Ishikawa (cell line): ENCODE measurements around the gene ABCB9.

Source experiments
- CEBPB ChIP-seq: IDR thresholded peaks from 2 replicates; pipeline ENCODE4 v1.6.1; 2012
- CREB1 ChIP-seq: IDR thresholded peaks from 2 replicates; pipeline ENCODE4 v1.6.1; 2012; ENCODE audit warnings: low read depth
- EGR1 ChIP-seq: IDR thresholded peaks from 2 replicates; pipeline ENCODE4 v1.6.1; 2012
- EP300 ChIP-seq: IDR thresholded peaks from 2 replicates; pipeline ENCODE4 v1.6.1; 2012; ENCODE audit warnings: borderline replicate concordance
- FOXM1 ChIP-seq: IDR thresholded peaks from 2 replicates; pipeline ENCODE4 v1.6.1; 2012; ENCODE audit warnings: low read depth, borderline replicate concordance
- NFIC ChIP-seq: IDR thresholded peaks from 2 replicates; pipeline ENCODE4 v1.6.1; 2012
- RAD21 ChIP-seq: IDR thresholded peaks from 2 replicates; pipeline ENCODE4 v1.6.1; 2012; ENCODE audit warnings: low read depth
- TAF1 ChIP-seq: IDR thresholded peaks from 2 replicates; pipeline ENCODE4 v1.6.1; 2012; ENCODE audit warnings: low read depth, mild to moderate bottlenecking
- TCF12 ChIP-seq: IDR thresholded peaks from 2 replicates; pipeline ENCODE4 v1.6.1; 2012; ENCODE audit warnings: low read depth
- TEAD4 ChIP-seq: IDR thresholded peaks from 2 replicates; pipeline ENCODE4 v1.6.1; 2012
- USF1 ChIP-seq: IDR thresholded peaks from 2 replicates; pipeline ENCODE4 v1.6.1; 2012
- YY1 ChIP-seq: IDR thresholded peaks from 2 replicates; pipeline ENCODE4 v1.6.1; 2012; ENCODE audit warnings: low read depth
- ZBTB7A ChIP-seq: IDR thresholded peaks from 2 replicates; pipeline ENCODE4 v1.6.1; 2012; ENCODE audit warnings: low read depth
- TF ChIP-seq, protein P1 (sequence below): IDR thresholded peaks from 2 replicates; pipeline ENCODE4 v1.6.1; 2012; ENCODE audit warnings: low read depth, mild to moderate bottlenecking
- TF ChIP-seq, protein P2 (sequence below): IDR thresholded peaks from 2 replicates; pipeline ENCODE4 v1.6.1; 2012

ABCB9 gene

GRCh38 chr12:122966743-122967550, 684 bp upstream of the ABCB9 start:
- TF ChIP-seq EGR1, result no peak
- no peak for TF ChIP-seq CREB1
- TF ChIP-seq ZBTB7A, result no peak
- TF ChIP-seq YY1, result no peak
- TF ChIP-seq CEBPB, result no peak
- no peak for TF ChIP-seq USF1

DNA sequence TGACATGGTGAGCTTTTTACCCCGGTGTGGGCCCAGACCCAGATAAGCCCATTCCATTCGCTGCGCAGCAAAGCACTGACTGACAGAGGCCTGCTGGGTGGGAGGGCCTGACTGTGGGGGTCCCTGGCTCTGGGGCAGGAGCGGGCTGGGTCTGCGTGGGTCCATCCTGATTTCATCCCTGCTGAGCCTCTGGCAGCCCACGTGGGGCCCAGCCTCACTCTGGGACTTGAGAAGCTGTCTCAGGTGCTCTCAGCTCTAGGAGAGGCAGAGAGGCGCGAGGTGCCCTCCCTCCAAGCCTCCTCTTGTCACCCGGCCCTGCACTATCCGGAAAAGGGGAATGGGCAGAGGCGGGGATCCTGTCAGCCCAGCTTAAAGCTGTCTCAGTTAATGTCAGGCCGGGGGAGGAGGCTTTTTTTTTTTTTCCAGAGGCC, 927 bp downstream of the ABCB9 start:
- TF ChIP-seq FOXM1 (no peak), RAD21 (no peak), TCF12 (no peak)

DNA sequence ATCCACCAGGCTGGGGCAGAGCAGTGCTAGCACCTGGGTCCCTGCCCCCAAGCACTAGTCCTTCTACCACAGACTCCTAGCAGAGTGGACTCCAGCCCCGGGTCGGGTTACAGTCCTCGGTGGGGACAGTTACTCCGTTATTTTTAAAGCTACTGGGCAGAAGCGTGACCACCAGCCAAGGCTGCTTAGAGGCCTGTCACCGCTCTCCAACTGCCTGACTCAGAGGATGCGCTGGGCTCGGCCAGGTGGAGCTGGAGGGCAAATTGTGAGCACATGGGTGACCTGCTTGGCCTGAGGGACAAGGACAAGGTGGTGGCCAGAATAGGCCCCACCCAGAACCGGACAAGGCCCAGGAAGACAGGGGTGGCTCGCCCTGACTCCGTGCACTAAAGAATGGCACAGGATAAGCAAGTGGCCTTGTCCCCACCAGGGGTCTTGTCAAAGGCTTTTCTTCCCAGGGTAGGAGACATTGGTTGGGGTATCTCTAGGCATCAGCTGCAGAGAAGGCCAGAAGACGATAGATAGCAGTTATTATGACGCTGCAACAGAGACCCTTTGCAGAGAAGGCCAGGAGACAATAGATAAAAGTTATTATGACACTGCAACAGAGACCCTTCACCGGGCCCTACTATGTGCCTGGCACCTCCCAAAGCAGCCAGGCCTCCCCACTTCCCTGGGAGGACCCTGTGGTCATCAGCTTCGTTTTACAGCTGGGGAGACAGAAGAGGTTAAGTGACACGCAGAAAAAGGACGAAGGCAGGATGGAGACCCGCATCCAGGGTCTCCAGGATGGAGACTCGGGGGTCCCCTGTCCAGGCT, 1.6 kb downstream of the ABCB9 start:
- TF ChIP-seq NFIC (no peak), EGR1 (no peak), USF1 (no peak), TAF1 (no peak), FOXM1 (no peak), CREB1 (no peak), RAD21 (no peak)

DNA sequence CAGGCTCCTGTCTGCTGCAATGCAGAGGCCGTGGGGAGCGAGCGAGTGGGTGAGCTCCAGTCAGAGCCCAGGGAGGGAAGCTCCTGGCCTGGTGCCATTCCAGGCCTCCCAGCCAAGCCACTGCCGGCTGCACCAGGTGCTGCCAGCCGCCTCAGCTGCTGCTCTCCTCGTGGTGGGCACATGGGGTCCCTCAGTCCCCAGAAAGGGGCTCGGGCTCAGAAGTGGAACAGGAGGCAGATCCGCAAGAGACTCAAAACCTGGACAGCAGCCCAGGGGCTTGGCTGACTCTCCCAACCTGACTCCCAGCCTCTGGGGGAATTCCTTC, 2.4 kb downstream of the ABCB9 start:
- TF ChIP-seq, protein P1, sequence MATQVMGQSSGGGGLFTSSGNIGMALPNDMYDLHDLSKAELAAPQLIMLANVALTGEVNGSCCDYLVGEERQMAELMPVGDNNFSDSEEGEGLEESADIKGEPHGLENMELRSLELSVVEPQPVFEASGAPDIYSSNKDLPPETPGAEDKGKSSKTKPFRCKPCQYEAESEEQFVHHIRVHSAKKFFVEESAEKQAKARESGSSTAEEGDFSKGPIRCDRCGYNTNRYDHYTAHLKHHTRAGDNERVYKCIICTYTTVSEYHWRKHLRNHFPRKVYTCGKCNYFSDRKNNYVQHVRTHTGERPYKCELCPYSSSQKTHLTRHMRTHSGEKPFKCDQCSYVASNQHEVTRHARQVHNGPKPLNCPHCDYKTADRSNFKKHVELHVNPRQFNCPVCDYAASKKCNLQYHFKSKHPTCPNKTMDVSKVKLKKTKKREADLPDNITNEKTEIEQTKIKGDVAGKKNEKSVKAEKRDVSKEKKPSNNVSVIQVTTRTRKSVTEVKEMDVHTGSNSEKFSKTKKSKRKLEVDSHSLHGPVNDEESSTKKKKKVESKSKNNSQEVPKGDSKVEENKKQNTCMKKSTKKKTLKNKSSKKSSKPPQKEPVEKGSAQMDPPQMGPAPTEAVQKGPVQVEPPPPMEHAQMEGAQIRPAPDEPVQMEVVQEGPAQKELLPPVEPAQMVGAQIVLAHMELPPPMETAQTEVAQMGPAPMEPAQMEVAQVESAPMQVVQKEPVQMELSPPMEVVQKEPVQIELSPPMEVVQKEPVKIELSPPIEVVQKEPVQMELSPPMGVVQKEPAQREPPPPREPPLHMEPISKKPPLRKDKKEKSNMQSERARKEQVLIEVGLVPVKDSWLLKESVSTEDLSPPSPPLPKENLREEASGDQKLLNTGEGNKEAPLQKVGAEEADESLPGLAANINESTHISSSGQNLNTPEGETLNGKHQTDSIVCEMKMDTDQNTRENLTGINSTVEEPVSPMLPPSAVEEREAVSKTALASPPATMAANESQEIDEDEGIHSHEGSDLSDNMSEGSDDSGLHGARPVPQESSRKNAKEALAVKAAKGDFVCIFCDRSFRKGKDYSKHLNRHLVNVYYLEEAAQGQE, result no peak
- TF ChIP-seq NFIC (no peak), ZBTB7A (no peak), EGR1 (no peak), FOXM1 (no peak)

- no peak for TF ChIP-seq EP300
- no peak for TF ChIP-seq ZBTB7A
- TF ChIP-seq, protein P2, sequence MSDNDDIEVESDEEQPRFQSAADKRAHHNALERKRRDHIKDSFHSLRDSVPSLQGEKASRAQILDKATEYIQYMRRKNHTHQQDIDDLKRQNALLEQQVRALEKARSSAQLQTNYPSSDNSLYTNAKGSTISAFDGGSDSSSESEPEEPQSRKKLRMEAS, result no peak
- no peak for TF ChIP-seq RAD21
- TF ChIP-seq TEAD4, result no peak
- TF ChIP-seq YY1, result no peak
- no peak for TF ChIP-seq TCF12
- TF ChIP-seq EGR1, result no peak
- TF ChIP-seq CREB1, result no peak
- no peak for TF ChIP-seq NFIC
- TF ChIP-seq FOXM1, result no peak
- TF ChIP-seq USF1, result no peak
- TF ChIP-seq CEBPB, result no peak
- TF ChIP-seq, protein P1, result no peak
- TF ChIP-seq TAF1, result no peak
Observed at GRCh38 chr12:122961531-122962329, 4.5 kb downstream of the ABCB9 start.
